SU-DHL-6 (cell line): ENCODE results near the gene SLC25A47.

Source experiments
- H2AFZ ChIP-seq: fragments of 200-600 bp; sonication (generic); 2 replicates; pipeline ENCODE4 v1.6.1; 2014; ENCODE audit warnings: low read depth, mild to moderate bottlenecking, moderate library complexity, mixed read lengths, antibody characterized with exemption, low read length; ENCODE audit not compliant: severe bottlenecking
- H3F3A ChIP-seq: fragments of 200-600 bp; shearing (Covaris generic); 2 replicates; pipeline ENCODE4 v1.6.0; 2016; ENCODE audit warnings: antibody characterized with exemption, mild to moderate bottlenecking; ENCODE audit not compliant: insufficient read depth
- H3K27ac ChIP-seq: fragments of 200-600 bp; sonication (generic); 2 replicates; pipeline ENCODE4 v1.5.1; 2016; ENCODE audit warnings: low read depth, mild to moderate bottlenecking, low read length, moderate library complexity, mixed read lengths
- H3K27me3 ChIP-seq: fragments of 200-600 bp; sonication (generic), shearing (Covaris generic); 2 replicates; pipeline ENCODE4 v1.6.0; 2014; ENCODE audit warnings: mild to moderate bottlenecking, low read length
- H3K36me3 ChIP-seq: fragments of 200-600 bp; sonication (generic); 2 replicates; pipeline ENCODE4 v1.6.1; 2014; ENCODE audit warnings: mild to moderate bottlenecking, low read length, mixed read lengths
- H3K4me2 ChIP-seq: fragments of 300-600, 200-600 bp; shearing (Covaris generic), sonication (generic); 2 replicates; pipeline ENCODE4 v1.6.0; 2014; ENCODE audit warnings: low read length, low read depth, mild to moderate bottlenecking; ENCODE audit not compliant: poor library complexity, severe bottlenecking
- H3K4me3 ChIP-seq: fragments of 200-600 bp; sonication (generic); 2 replicates; pipeline ENCODE4 v1.5.1; 2014; ENCODE audit warnings: antibody characterized with exemption, low read length, mild to moderate bottlenecking, mixed read lengths; ENCODE audit not compliant: insufficient read depth, poor library complexity, severe bottlenecking
- H3K79me2 ChIP-seq: fragments of 200-600 bp; sonication (generic); 2 replicates; pipeline ENCODE4 v1.6.1; 2014; ENCODE audit warnings: mild to moderate bottlenecking, low read length, moderate library complexity; ENCODE audit not compliant: insufficient read depth
- H3K9ac ChIP-seq: fragments of 200-600 bp; sonication (generic); 2 replicates; pipeline ENCODE4 v1.7.0; 2014; ENCODE audit warnings: mild to moderate bottlenecking, low read length
- H3K9me2 ChIP-seq: fragments of 200-600 bp; sonication (generic); replicated peaks from 2 replicates; pipeline ENCODE4 v1.6.1; 2014; ENCODE audit warnings: low read length; ENCODE audit not compliant: insufficient read depth
- H3K9me3 ChIP-seq: fragments of 200-600 bp; sonication (generic); 2 replicates; pipeline ENCODE4 v1.6.1; 2014; ENCODE audit warnings: low read length, mixed read lengths; ENCODE audit not compliant: insufficient read depth
- H4K20me1 ChIP-seq: fragments of 200-600 bp; sonication (generic); 2 replicates; pipeline ENCODE4 v1.6.1; 2014; ENCODE audit warnings: low read depth, mild to moderate bottlenecking, antibody characterized with exemption, low read length, moderate library complexity, mixed read lengths
- EZH2phosphoT487 ChIP-seq: fragments of 200-600 bp; sonication (generic), shearing (Covaris generic); conservative IDR thresholded peaks from 2 replicates; pipeline ENCODE4 v1.6.1; 2018; ENCODE audit warnings: mild to moderate bottlenecking, antibody characterized with exemption, low read length, moderate library complexity, mixed read lengths
- TF ChIP-seq, protein P1 (sequence below): fragments of 200-600 bp; sonication (generic); IDR thresholded peaks from one replicate; pipeline ENCODE4 v1.5.1; 2017; ENCODE audit warnings: antibody characterized with exemption, mild to moderate bottlenecking, low read length, moderate library complexity; ENCODE audit not compliant: insufficient read depth, poor library complexity, severe bottlenecking

The SLC25A47 gene

DNA sequence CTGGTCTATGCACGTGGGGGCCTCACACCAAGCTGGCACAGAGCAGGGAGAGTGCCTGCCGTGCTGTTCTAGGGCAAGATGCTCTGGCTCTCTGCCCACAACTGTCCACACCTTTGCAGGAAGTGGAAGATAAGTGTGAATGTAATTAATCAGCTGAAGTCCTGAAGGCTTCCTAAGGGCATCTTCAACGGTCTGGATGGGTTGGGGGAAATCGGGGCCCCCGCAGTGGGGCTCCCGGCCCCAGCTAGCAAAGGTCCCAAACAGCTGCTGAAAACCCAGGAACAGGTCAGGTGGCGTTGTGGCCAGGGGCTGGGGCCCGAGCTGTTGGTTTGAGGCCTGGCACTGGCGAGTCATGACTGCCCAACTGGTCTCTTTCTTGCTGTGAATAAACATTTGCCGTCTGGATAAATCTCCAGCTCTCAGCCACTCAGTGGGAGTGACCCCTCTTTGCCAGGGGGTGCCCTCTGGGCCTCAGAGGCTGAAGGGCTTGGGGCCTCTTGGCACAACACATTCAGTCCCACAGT is 10.2 kb upstream of the SLC25A47 start:
- Histone ChIP-seq H2AFZ (no peak overlapping the region), H3K27ac (no peak overlapping the region), H3K9ac (no peak overlapping the region), H4K20me1 (no peaks in the 10 kb centered on the region), H3K4me2 (no peak overlapping the region), H3K9me2 (no peaks in the 10 kb centered on the region), H3K4me3 (no peak overlapping the region), H3K36me3 (no peaks in the 10 kb centered on the region), H3F3A (no peaks in the 10 kb centered on the region), H3K27me3 (no peaks in the 10 kb centered on the region), H3K79me2 (no peaks in the 10 kb centered on the region), H3K9me3 (no peaks in the 10 kb centered on the region)
- TF ChIP-seq EZH2phosphoT487, result no peak
- TF ChIP-seq, protein P1, sequence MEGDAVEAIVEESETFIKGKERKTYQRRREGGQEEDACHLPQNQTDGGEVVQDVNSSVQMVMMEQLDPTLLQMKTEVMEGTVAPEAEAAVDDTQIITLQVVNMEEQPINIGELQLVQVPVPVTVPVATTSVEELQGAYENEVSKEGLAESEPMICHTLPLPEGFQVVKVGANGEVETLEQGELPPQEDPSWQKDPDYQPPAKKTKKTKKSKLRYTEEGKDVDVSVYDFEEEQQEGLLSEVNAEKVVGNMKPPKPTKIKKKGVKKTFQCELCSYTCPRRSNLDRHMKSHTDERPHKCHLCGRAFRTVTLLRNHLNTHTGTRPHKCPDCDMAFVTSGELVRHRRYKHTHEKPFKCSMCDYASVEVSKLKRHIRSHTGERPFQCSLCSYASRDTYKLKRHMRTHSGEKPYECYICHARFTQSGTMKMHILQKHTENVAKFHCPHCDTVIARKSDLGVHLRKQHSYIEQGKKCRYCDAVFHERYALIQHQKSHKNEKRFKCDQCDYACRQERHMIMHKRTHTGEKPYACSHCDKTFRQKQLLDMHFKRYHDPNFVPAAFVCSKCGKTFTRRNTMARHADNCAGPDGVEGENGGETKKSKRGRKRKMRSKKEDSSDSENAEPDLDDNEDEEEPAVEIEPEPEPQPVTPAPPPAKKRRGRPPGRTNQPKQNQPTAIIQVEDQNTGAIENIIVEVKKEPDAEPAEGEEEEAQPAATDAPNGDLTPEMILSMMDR, result no peak

DNA sequence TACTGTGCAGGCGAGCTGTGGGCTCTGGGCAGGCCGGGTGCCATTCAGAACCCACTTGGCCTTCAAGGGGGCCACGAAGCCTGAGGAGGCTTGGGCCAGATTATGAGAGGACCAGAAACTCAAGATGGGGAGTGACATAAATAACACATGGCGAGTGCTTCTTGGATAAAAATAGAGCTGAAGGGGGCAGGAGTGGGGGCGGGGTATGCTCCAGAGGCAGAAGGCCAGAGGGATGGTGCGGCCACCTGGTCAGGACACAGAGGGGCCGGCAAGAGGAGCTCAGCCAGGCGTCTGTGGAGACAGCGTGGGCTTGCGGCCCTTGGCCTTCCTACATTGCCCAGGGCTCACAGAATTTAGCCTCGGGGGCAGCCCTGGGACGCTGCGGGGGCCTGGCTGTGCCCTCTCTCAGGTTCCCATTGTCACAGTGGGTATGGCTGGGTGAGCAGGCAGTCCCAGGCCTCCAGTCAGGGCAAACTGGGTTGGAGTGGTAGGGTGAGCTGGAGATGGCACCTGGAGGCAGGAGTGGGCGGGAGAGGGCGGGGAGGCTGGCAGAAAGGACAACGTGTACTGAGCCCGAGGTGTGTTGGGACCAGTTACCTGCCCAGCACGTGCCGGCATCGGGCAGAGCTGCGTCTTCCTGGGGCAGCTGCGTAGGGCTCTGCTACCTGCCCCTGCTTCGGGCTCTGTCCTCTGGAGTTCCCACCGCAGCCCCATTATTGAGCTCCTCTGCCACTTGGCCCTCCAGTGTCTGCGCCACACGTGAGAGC is 9.5 kb upstream of the SLC25A47 start:
- no peaks in the 10 kb centered on the region for H3K27me3 ChIP-seq
- no peaks in the 10 kb centered on the region for H3K79me2 ChIP-seq
- H3K4me3 ChIP-seq, result no peak overlapping the region
- no peak overlapping the region for H3K27ac ChIP-seq
- H3K9ac ChIP-seq, result no peak overlapping the region
- no peaks in the 10 kb centered on the region for H3K9me3 ChIP-seq
- no peaks in the 10 kb centered on the region for H4K20me1 ChIP-seq
- no peaks in the 10 kb centered on the region for H3F3A ChIP-seq
- H2AFZ ChIP-seq, result no peak overlapping the region
- no peaks in the 10 kb centered on the region for H3K36me3 ChIP-seq
- H3K4me2 ChIP-seq, result no peak overlapping the region
- no peak for TF ChIP-seq EZH2phosphoT487
- TF ChIP-seq, protein P1, result no peak
- no peaks in the 10 kb centered on the region for H3K9me2 ChIP-seq

DNA sequence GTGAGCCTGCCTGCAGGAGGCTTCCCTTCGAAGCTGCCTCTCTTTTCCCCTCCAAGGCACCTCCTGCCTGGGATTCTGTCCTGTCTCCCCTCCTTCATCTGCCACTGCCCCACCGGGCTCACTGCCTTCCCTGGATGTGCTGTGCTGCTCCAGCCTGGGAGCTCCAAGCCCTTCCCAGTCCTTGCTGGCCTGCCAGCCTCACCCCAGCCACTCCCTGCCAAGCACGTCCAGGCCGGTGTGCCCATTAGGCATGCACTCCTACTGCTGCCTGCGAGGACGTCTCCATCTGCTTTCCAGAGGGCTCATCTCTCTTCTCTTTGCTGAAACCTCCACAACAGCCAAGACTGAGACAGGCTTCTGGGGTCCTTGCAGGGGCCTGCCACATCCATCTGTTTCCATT is 8.4 kb upstream of the SLC25A47 start:
- Histone ChIP-seq H3K36me3 (no peaks in the 10 kb centered on the region), H3K9me2 (no peaks in the 10 kb centered on the region), H3K27me3 (no peaks in the 10 kb centered on the region), H4K20me1 (no peaks in the 10 kb centered on the region), H3K4me3 (no peak overlapping the region), H3K79me2 (no peaks in the 10 kb centered on the region), H3K9me3 (no peaks in the 10 kb centered on the region), H3K9ac (no peak overlapping the region), H2AFZ (no peak overlapping the region), H3K27ac (no peak overlapping the region), H3F3A (no peaks in the 10 kb centered on the region), H3K4me2 (no peak overlapping the region)
- TF ChIP-seq EZH2phosphoT487, result no peak
- TF ChIP-seq, protein P1, result no peak
